Measurements from ENCODE around the gene DOCK6. TPM values are rescaled to one million over a fixed set of nuclear protein-coding genes. Genes with fewer than 3 reads are reported as not detected.

DOCK6 gene
- total and polyA plus RNA-seq, 11 donors: 21.6 to 57.8 (median 38.5) TPM

- Histone ChIP-seq H3K4me3 (no peak overlapping the region), H3K4me1 (peaks cover 0 to 45% (median 27%) of the 10 kb centered on the region in 12 donors), H3K9me3 (no peaks in the 10 kb centered on the region), H3K27me3 (peaks cover 0 to 5% (median 0%) of the 10 kb centered on the region in 9 donors), H3K36me3 (peaks cover 0 to under 1% (median 0%) of the 10 kb centered on the region in 9 donors), H3K27ac (peak overlapping the region in 6 of 12 donors; percentile 5 to 92 (median 26))
- DNase-seq (no peak), ATAC-seq (no peak)
- WGBS, 4 donors: 80 to 89% (median 85%) methylated on average over 3 of the region's 3 CpGs
- intact Hi-C loops (cut with DNase I): no loop called here
- TF ChIP-seq POLR2A (IDR thresholded peaks at IDR 0.05): no peak
- TF ChIP-seq, protein P1, sequence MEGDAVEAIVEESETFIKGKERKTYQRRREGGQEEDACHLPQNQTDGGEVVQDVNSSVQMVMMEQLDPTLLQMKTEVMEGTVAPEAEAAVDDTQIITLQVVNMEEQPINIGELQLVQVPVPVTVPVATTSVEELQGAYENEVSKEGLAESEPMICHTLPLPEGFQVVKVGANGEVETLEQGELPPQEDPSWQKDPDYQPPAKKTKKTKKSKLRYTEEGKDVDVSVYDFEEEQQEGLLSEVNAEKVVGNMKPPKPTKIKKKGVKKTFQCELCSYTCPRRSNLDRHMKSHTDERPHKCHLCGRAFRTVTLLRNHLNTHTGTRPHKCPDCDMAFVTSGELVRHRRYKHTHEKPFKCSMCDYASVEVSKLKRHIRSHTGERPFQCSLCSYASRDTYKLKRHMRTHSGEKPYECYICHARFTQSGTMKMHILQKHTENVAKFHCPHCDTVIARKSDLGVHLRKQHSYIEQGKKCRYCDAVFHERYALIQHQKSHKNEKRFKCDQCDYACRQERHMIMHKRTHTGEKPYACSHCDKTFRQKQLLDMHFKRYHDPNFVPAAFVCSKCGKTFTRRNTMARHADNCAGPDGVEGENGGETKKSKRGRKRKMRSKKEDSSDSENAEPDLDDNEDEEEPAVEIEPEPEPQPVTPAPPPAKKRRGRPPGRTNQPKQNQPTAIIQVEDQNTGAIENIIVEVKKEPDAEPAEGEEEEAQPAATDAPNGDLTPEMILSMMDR (IDR thresholded peaks at IDR 0.05): no peak
Observed at GRCh38 chr19:11257846-11258380, 4.4 kb downstream of the DOCK6 start.

DNA sequence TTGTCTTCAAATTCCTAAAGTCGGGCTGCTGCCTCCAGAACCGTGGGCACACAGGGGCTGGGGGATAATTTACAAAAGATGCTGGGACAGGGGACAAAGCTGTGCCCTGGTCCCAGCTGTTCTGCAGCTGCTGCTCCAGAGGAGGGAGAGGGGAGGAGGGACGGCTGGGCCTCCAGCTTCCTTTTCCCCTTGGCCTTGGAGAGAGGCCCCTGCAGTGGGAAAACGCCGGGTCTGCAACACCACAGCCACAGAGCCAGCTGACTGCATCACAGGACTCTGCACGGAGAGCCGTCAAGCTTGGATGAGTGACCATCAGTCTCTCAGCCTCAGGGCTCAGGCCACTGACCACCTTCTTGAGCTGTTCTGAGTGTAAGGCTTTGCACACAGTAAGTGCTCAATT is 6.1 kb downstream of the DOCK6 start:
- Histone ChIP-seq H3K36me3 (peaks cover 0 to 17% (median 14%) of the 10 kb centered on the region in 9 donors), H3K9me3 (no peaks in the 10 kb centered on the region), H3K27me3 (no peaks in the 10 kb centered on the region), H3K4me3 (peak overlapping the region in 2 of 12 donors; percentile 4 to 14), H3K4me1 (peaks cover 0 to 60% (median 33%) of the 10 kb centered on the region in 12 donors), H3K27ac (peak overlapping the region; percentile 18 to 92 (median 48))
- DNase-seq (peak; percentile 76 to 86 (median 80)), ATAC-seq (peak; percentile 45 to 83 (median 66))
- intact Hi-C loops (cut with DNase I): no loop called here
- no peak for TF ChIP-seq POLR2A (IDR thresholded peaks at IDR 0.05)
- TF ChIP-seq, protein P1 (IDR thresholded peaks at IDR 0.05): no peak
- 18 to 31% (median 22%) methylated on average over 7 of the region's 7 CpGs for WGBS, 4 donors

DNA sequence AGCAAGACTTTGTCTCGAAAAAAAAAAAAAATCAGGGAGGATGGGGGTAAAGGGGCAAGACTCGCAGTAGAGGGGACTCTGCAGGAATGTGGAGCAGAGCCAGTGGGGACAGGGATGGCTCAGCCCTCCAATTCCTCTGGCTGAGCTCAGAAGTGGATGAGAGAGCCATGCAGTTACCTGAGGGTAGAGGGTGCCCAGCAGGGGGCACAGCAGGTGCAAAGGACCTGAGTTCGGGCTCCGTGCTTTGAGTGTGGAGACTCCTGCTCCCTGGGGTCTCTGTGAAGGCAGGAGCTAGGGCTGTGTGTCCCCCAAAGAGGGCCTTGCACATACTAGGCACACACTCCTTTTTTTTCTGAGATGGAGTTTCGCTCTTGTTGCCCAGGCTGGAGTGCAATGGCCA is 7.7 kb downstream of the DOCK6 start:
- ATAC-seq (no peak), DNase-seq (no peak)
- Histone ChIP-seq H3K27me3 (no peaks in the 10 kb centered on the region), H3K4me3 (no peak overlapping the region), H3K9me3 (no peaks in the 10 kb centered on the region), H3K27ac (peak overlapping the region in 10 of 12 donors; percentile 75 to 96 (median 87)), H3K4me1 (peaks cover 0 to 55% (median 33%) of the 10 kb centered on the region in 12 donors), H3K36me3 (peaks cover 0 to 33% (median 25%) of the 10 kb centered on the region in 9 donors)
- TF ChIP-seq, protein P1 (IDR thresholded peaks at IDR 0.05): peak in 4 of 12 donors; percentile 9 to 29 (median 18)
- TF ChIP-seq POLR2A (IDR thresholded peaks at IDR 0.05): no peak
- 86 to 90% (median 88%) methylated on average over 5 of the region's 5 CpGs for WGBS, 4 donors
- intact Hi-C loops (cut with DNase I): no loop called here

GRCh38 chr19:11252665-11253355 is 9.5 kb downstream of the DOCK6 start:
- H3K4me1 ChIP-seq: peaks cover 0 to 67% (median 46%) of the 10 kb centered on the region in 12 donors
- no peaks in the 10 kb centered on the region for H3K9me3 ChIP-seq
- no peaks in the 10 kb centered on the region for H3K27me3 ChIP-seq
- H3K4me3 ChIP-seq: peak overlapping the region in 7 of 12 donors; percentile 7 to 19 (median 10)
- TF ChIP-seq, protein P1 (IDR thresholded peaks at IDR 0.05): no peak
- WGBS, 4 donors: 55 to 72% (median 61%) methylated on average over 16 to 19 of the region's 19 CpGs
- DNase-seq: peak in 2 of 5 donors; percentile 52 to 58
- intact Hi-C loops (cut with DNase I): no loop called here
- H3K27ac ChIP-seq: peak overlapping the region; percentile 71 to 96 (median 85)
- ATAC-seq: peak in 3 of 4 donors; percentile 19 to 78 (median 56)
- H3K36me3 ChIP-seq: peaks cover 0 to 51% (median 36%) of the 10 kb centered on the region in 9 donors
